DND-41 (cell line): ENCODE data around the gene PKN3.

Experiments used
- ATAC-seq: fragments of 200-7000 bp; cut with Tn5 transposase; 3 replicates; pipeline ENCODE4 v1.9.1; 2021; ENCODE audit warnings: low read depth; ENCODE audit not compliant: insufficient read depth
- DNase-seq: peaks from one replicate; pipeline ENCODE4 v3.0.0-alpha.2; 2020
- H2AFZ ChIP-seq: 2 replicates; pipeline ENCODE4 v1.6.0; 2012; ENCODE audit warnings: low read depth, low read length
- H3K27ac ChIP-seq: 2 replicates; pipeline ENCODE4 v1.5.1; 2012; ENCODE audit warnings: low read length, inconsistent platforms
- H3K27me3 ChIP-seq: fragments of 200-600 bp; sonication (generic); 2 replicates; pipeline ENCODE4 v1.6.0; 2012; ENCODE audit warnings: low read length, mild to moderate bottlenecking, inconsistent platforms; ENCODE audit not compliant: insufficient read depth, poor library complexity
- H3K36me3 ChIP-seq: 2 replicates; pipeline ENCODE4 v1.5.1; 2012; ENCODE audit warnings: low read length, inconsistent platforms; ENCODE audit not compliant: insufficient read depth
- H3K4me1 ChIP-seq: 2 replicates; pipeline ENCODE4 v1.5.1; 2012; ENCODE audit warnings: mild to moderate bottlenecking, low read length; ENCODE audit not compliant: insufficient read depth
- H3K4me2 ChIP-seq: 2 replicates; pipeline ENCODE4 v1.6.0; 2012; ENCODE audit warnings: mild to moderate bottlenecking, moderate library complexity, low read length, inconsistent platforms; ENCODE audit not compliant: insufficient read depth
- H3K4me3 ChIP-seq, 2 experiments: fragments of 200-600 bp in 1 of 2; shearing (Covaris generic) in 1 of 2; 2 replicates each; pipeline ENCODE4 v1.5.1; 2012 to 2016; ENCODE audit warnings: inconsistent platforms in 2 of 2, low read length in 2 of 2, mild to moderate bottlenecking in 2 of 2, low read depth in 1 of 2, moderate library complexity in 1 of 2
- H3K79me2 ChIP-seq: 2 replicates; pipeline ENCODE4 v1.6.0; 2012; ENCODE audit warnings: low read length, inconsistent platforms; ENCODE audit not compliant: insufficient read depth
- H3K9ac ChIP-seq: 2 replicates; pipeline ENCODE4 v1.6.0; 2012; ENCODE audit warnings: low read depth, mild to moderate bottlenecking, inconsistent platforms, low read length, moderate library complexity
- H3K9me3 ChIP-seq: 2 replicates; pipeline ENCODE4 v1.5.1; 2012; ENCODE audit warnings: low read length, moderate library complexity, mild to moderate bottlenecking, inconsistent platforms; ENCODE audit not compliant: insufficient read depth, severe bottlenecking
- H4K20me1 ChIP-seq: 2 replicates; pipeline ENCODE4 v1.6.0; 2012; ENCODE audit warnings: low read length; ENCODE audit not compliant: insufficient read depth
- EZH2 ChIP-seq: IDR thresholded peaks from 3 replicates; pipeline ENCODE4 v1.6.1; 2012; ENCODE audit warnings: borderline replicate concordance, low read depth, mild to moderate bottlenecking, moderate library complexity, low read length, inconsistent platforms; ENCODE audit not compliant: severe bottlenecking
- TF ChIP-seq, protein P1 (sequence below): IDR thresholded peaks from 2 replicates; pipeline ENCODE4 v1.5.1; 2012; ENCODE audit warnings: borderline replicate concordance, low read length, moderate library complexity, mild to moderate bottlenecking; ENCODE audit not compliant: poor library complexity, severe bottlenecking; ENCODE audit errors: extremely low read depth

PKN3 gene

DNA sequence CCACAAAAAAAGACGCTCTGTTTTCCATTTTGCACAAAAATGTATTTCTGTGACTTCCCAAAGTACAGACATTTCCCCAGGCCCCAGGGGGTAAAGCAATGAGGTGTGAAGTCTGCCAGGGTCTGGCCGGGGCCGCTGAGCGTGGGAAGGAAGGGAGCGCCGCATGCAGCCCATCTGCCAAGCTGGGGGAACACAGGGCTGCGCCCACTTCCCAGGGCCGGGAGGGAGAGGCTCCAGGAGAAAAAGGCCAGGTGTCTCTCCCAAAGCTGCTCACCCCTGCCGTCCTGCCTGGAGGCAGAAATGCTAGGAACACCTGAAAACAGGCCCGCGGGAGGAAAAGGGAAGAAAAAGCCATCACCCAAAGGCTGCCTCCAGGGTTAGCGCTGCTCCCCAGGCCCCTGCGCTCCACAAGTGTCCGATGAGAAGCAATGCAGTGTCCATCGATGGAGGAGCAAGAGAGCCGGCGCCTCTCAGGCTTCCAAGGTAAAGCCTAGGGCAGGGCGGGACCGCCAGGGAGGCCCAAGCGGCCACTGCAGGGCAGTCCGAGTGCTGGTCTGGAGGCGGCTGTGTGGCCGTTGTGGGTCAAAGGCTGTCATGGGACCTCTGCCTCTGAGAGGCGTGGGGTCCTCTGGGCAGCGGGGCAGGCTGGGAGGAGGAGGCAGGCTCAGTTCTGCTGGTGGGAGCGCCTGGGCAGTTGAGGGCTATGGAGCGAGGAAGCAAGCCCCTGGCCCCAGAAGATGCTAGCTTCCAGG is 27.6 kb downstream of the PKN3 start:
- ATAC-seq (no peak), DNase-seq (no peak)
- H3K36me3 ChIP-seq, result peaks cover 27% of the 10 kb centered on the region
- TF ChIP-seq, protein P1, sequence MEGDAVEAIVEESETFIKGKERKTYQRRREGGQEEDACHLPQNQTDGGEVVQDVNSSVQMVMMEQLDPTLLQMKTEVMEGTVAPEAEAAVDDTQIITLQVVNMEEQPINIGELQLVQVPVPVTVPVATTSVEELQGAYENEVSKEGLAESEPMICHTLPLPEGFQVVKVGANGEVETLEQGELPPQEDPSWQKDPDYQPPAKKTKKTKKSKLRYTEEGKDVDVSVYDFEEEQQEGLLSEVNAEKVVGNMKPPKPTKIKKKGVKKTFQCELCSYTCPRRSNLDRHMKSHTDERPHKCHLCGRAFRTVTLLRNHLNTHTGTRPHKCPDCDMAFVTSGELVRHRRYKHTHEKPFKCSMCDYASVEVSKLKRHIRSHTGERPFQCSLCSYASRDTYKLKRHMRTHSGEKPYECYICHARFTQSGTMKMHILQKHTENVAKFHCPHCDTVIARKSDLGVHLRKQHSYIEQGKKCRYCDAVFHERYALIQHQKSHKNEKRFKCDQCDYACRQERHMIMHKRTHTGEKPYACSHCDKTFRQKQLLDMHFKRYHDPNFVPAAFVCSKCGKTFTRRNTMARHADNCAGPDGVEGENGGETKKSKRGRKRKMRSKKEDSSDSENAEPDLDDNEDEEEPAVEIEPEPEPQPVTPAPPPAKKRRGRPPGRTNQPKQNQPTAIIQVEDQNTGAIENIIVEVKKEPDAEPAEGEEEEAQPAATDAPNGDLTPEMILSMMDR, result no peak
- no peak for TF ChIP-seq EZH2
- H3K9ac ChIP-seq, result no peak overlapping the region
- H3K27me3 ChIP-seq, result no peaks in the 10 kb centered on the region
- no peaks in the 10 kb centered on the region for H4K20me1 ChIP-seq
- peaks cover 3% of the 10 kb centered on the region; the same call in 1 of the 2 replicates for H3K79me2 ChIP-seq
- H3K4me2 ChIP-seq, result no peak overlapping the region
- no peaks in the 10 kb centered on the region for H3K9me3 ChIP-seq
- H3K27ac ChIP-seq, result no peak overlapping the region
- peaks cover 19% of the 10 kb centered on the region for H3K4me1 ChIP-seq
- no peak overlapping the region for H3K4me3 ChIP-seq
- no peak overlapping the region for H2AFZ ChIP-seq

DNA sequence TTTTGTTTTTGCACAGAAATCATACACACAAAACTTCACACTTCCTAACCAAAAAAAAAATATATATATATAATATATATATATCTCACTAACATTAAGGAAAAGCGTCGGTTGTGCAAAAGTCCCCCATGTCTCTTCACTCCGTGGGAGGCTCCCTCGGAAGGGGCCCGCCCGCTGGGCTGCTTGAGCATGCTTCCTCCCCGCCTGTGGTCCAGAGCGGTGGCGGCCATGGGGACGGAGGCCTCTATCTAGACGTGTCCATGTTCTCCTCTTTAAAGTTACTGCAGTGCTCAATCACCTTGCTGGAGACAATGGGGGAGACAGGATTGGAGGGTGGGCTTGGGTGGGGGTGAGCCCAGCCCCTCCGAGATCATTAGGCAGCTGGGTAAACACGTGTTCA is 28.8 kb downstream of the PKN3 start:
- Histone ChIP-seq H3K27me3 (no peaks in the 10 kb centered on the region), H4K20me1 (no peaks in the 10 kb centered on the region), H3K27ac (no peak overlapping the region), H3K4me1 (peaks cover 8% of the 10 kb centered on the region; the same call in 1 of the 2 replicates), H3K9ac (no peak overlapping the region), H2AFZ (no peak overlapping the region), H3K4me3 (no peak overlapping the region), H3K4me2 (no peak overlapping the region), H3K79me2 (no peaks in the 10 kb centered on the region), H3K9me3 (no peaks in the 10 kb centered on the region), H3K36me3 (peaks cover 31% of the 10 kb centered on the region)
- ATAC-seq, result no peak
- no peak for TF ChIP-seq EZH2
- TF ChIP-seq, protein P1, result no peak
- no peak for DNase-seq

- TF ChIP-seq, protein P1, result no peak
- no peak for TF ChIP-seq EZH2
- Histone ChIP-seq H3K79me2 (no peaks in the 10 kb centered on the region), H3K27me3 (no peaks in the 10 kb centered on the region), H4K20me1 (no peaks in the 10 kb centered on the region), H3K27ac (no peak overlapping the region), H3K9me3 (no peaks in the 10 kb centered on the region), H3K9ac (no peak overlapping the region), H2AFZ (no peak overlapping the region), H3K4me2 (no peak overlapping the region), H3K4me1 (peaks cover 7% of the 10 kb centered on the region; the same call in 1 of the 2 replicates), H3K36me3 (peaks cover 31% of the 10 kb centered on the region), H3K4me3 (no peak overlapping the region)
- no peak for ATAC-seq
- DNase-seq, result no peak
Measured at GRCh38 chr9:128731691-128732090, 29.4 kb downstream of the PKN3 start.
